GM18519 (cell line): ENCODE measurements around the gene ARHGAP8.

Source experiments
- ATAC-seq: cut with Tn5 transposase; IDR thresholded peaks from one replicate; pipeline ENCODE4 v1.9.1; 2021; ENCODE audit warnings: mild to moderate bottlenecking, moderate library complexity; ENCODE audit not compliant: unreplicated experiment, low FRiP score

Gene ARHGAP8

GRCh38 chr22:44760476-44760875 is 8.1 kb downstream of the ARHGAP8 start:
- ATAC-seq = no peak

DNA sequence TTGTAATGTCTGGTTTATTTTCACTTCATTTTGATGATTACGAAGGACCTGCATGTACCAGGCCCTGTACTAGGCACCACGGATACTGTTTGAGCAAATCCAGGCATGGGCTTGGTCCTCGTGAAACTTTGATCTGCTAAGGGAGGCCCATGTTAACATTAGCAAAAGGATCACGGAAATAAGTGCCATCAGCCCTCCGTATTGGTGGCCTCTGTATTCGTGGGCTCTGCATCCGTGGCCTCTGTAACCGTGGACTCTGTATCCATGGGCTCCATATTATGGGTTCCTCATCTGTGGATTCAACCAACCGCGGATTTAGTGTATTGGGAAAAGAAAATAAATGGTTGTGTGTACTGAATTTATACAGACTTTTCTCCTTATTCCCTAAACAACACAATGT is 8.7 kb downstream of the ARHGAP8 start:
- ATAC-seq = no peak

GRCh38 chr22:44764373-44764772 is 12.0 kb downstream of the ARHGAP8 start:
- no peak for ATAC-seq

DNA sequence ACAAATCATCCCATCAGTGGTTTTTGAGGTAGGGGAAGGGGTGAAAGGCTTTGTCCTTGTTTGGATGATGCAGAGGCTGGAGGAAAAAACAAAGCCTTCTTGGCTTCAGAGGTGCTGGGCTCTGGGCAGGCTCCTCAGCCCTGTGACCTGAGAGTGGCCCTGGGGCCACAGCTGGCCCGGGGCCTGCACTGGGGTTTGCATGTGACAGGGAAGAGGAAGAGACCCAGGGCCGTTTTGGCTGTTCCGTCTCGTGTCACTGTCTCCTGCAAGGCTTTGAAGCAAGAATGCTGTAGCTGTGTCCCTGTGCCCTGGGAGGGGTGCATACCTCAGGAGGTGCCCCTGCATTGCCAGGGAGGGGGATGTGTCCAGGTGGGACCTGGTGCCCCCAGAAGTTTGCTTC is 12.6 kb downstream of the ARHGAP8 start:
- no peak for ATAC-seq

DNA sequence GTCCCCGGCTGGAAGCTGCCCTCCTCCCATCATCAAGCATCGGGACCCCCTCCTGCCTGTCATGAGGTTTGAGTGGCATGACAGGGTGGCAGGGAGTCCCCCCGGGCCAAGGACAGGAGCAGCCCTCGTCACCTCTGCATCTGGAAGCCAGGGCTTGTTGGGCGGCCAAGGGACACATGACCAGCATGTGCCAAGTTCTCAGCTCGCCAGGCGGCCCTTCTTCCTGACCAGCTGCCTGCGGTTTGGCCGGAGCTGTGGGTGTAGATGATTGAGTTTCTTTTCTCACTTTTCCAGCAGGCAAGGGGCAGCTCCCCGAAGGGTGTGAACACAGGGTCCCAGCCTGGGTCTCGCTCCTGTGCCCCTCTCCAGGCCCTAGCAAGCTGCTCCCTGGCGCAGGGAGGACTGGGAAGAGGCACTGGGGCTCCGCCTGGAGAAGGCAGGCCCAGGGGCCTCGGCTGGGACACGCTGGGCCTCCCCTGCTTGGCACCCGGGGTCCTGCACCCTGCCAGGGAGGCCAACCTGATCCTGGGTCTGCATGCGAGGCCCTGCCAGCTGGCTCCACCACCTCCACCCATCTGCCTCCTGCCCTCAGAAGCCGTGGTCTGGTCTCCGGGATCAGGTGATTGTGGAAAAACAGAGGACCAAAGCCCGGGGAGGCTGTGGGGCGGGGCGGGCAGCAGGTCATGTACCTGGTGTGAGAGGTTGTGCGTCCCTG is 13.4 kb downstream of the ARHGAP8 start:
- no peak for ATAC-seq

DNA sequence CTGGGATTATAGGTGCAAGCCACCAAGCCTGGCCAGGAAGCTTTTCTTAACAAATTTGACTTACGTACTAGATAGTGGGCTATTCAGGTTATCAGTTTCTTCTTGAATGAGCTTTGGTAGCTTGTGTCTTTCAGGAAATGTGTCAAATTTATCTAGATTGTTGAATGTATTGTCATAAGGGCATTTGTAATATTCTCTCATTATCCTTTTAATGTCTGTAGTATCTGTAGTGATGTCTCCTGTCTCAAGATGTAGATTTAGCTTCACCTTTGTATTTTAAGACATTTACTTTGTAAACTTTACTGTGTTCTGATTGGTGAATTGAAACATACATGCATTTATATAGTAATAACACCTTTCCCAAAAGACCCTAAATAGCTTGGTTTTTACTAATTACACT is 20.7 kb downstream of the ARHGAP8 start:
- no peak for ATAC-seq

DNA sequence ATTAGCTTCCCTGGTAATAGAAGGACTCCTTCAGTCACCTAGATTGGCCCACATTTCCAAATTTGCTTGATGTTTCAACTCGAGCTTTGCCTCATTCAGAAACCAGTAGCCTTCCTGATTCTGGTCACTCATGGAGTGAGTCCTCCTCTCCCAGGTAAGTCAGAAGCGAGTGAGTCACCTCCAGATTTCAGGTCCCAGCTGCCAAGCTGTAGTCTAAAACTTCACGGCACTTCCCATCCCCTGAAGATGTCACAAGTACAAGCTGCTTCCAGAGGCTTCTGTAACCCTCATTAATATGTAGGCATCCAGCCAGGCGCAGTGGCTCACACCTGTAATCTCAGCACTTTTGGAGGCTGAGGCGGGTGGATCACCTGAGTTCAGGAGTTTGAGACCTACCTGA is 23.5 kb downstream of the ARHGAP8 start:
- no peak for ATAC-seq

DNA sequence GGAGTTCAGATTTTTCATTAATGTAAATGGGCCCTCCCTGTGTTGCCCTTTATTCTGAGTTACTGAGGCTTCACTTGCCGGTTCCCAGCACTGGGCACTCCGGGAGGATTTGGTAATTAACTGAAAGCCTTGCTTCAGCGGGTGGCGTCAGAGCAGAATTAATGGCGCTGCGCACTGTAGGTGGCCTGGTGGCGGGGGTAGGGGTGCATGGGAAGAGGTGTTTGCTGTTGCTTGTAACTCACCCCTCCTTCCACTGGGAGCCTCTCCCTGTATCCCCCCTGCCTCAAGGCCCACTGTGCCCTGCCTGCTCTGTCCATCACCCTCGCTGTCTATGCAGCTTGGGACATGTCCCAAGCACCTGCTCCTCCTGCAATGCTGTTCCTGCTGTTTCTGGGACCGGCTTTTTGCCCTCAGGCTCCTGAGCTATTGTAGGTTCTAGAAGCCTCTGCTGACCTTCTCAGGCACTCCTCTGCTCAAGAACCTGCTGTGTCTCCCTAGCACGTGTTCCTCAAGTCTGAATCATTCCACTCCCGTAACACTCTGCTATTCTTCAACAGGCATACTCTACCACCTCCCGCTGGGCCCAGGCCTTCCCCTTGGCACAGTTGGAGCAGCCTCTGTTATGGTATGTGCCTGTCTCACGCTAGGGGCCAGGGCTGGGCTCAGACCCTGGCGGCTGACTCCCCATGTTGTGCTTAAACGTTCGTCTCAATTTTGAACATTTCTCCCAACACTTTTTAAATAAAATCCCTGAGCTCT is 24.4 kb downstream of the ARHGAP8 start:
- no peak for ATAC-seq

DNA sequence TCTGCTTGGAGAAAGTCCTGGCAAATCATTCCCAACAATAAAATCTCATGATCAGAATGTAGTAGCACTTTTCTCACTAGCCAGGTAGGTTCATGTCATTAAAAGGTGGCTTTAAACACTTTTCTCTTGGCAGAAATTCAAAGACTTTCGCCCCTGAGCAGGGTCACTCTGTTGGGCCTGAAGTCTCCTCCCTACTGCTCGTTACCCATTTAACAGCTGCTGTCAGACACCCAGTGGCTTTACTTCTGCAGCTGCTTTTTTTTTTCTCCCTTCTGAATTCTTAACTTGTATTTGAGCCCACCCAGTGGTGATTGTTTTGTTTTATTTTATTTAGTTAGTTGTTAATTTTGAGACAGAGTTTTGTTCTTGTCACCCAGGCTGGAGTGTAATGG is 25.0 kb downstream of the ARHGAP8 start:
- ATAC-seq = no peak

GRCh38 chr22:44780876-44781449 is 28.6 kb downstream of the ARHGAP8 start:
- ATAC-seq = no peak

GRCh38 chr22:44782363-44782963 is 30.1 kb downstream of the ARHGAP8 start:
- no peak for ATAC-seq

DNA sequence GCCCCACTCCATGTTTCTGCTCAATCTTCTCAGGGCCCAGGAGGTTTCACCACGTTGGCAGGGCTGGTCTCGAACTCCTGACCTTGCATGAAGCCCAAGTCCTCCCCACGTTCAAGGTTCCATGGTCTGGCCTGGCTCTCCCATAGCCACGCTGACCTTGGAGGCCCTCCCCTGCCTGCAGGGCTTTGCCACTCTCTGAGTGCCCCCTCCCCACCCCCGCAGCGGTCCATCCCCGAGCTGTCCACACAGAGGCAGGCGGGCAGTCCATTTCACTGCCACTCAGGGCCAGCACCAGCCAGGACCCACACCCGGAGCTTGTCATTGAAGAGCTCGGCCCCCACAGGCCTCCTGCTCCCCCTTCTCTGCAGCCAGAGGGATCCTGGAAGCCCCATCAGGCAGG is 30.7 kb downstream of the ARHGAP8 start:
- no peak for ATAC-seq

- ATAC-seq = no peak
Observed at GRCh38 chr22:44783581-44783980, 31.2 kb downstream of the ARHGAP8 start.

- no peak for ATAC-seq
Observed at GRCh38 chr22:44786136-44786535, 33.8 kb downstream of the ARHGAP8 start.

DNA sequence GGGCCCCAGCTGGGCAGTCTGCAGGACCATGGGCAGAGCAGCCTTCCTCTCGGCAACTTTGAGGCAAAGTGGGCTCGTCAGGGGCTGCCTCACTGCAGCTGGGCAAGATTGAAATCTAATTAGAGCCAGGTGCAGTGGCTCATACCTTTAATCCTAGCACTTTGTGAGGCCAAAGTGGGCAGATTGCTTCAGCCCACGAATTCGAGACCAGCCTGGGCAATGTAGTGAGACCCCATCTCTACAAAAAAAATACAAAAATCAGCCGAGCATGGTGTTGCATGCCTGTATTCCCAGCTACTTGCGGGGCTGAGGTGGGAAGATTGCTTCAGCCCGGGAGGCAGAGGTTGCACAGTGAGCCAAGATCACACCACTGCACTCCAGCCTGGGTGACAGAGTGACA is 34.2 kb downstream of the ARHGAP8 start:
- ATAC-seq = no peak

- ATAC-seq = no peak
Observed at GRCh38 chr22:44787832-44788231, 35.5 kb downstream of the ARHGAP8 start.

- no peak for ATAC-seq
Observed at GRCh38 chr22:44793106-44793505, 40.7 kb downstream of the ARHGAP8 start.

- ATAC-seq = no peak
Observed at GRCh38 chr22:44793506-44794172, 41.3 kb downstream of the ARHGAP8 start.

DNA sequence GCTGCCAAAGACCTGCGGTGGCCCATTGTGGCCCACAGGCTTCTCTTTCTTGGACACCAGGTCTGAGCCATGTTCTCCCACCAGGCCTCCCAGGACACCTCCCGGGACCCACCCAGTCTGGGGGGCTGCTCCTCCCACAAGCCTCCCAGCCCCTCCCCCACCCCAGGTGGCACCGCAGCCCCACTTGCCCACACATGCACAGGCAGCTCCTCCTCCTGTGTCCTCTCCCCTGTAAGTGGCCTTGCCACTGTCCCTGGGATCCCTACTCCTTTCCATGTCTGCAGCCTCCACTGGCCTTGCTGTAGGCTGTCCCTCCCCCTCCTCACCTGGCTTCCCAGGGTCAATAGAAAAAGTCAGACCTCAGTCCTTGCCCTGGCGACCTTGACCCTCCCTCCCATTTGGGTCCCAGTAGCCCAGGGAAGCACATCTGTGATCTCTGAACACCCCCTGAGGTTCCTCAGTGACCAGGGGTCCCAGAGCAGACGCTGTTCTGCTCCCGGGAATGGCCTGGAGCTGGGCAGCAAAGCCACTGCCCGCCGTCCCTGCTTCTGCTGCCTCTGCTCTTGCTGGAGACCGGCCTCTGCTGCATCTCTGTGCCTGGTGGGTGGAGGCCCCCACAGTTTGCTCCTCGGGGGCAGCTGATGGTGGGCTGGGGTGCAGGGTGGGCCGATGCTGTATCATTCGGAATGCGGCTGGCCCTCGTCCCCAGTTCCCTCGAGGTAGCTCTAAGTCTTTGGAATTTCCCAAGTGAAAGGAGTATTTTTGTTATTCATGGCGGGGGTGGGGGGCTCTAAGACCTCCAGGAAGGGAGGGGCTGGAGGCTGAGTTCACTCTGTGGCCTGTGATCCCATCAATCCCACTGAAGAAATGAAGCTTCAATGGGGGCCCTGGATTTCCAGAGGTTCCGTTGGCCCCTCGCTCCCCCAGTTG is 43.6 kb downstream of the ARHGAP8 start:
- ATAC-seq = no peak

- no peak for ATAC-seq
Observed at GRCh38 chr22:44797181-44797725, 44.9 kb downstream of the ARHGAP8 start.
